ENCODE results near the gene PRPF40B.

GRCh38 chr12:49635656-49636055 is 12.3 kb downstream of the PRPF40B start:
- TF ChIP-seq CTCF (IDR thresholded peaks at IDR 0.05; ENCODE audit: insufficient read depth, low read length, poor library complexity, severe bottlenecking) (no peak), EZH2phosphoT487 (conservative IDR thresholded peaks at IDR 0.05; ENCODE audit: low read length) (no peak)
